GM12874 (cell line): Measurements from ENCODE around the gene FOXN3.

Source experiments
- TF ChIP-seq, protein P1 (sequence below): IDR thresholded peaks from 2 replicates; pipeline ENCODE4 v1.5.1; 2011; ENCODE audit warnings: low read depth, mild to moderate bottlenecking, control low read depth, low read length, moderate library complexity; ENCODE audit not compliant: insufficient read depth

FOXN3 gene

DNA sequence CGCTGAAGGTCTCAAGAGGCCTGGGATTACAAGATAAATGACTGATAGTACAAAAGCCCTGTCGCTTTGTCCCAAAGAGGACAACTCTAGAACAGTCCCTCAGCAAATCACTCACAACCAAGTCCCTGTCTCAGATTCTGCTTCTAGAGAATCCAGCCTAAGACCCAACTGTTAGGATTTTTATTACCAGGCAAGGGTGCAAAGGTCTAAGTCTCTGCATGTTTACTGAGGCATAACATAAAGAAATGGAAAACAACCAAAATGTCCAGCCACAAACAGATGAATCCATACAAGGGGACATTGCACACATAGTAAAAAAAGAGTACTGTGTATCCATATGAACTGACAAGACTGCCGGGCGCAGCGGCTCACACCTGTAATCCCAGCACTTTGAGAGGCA is 104.1 kb downstream of the FOXN3 start:
- TF ChIP-seq, protein P1, sequence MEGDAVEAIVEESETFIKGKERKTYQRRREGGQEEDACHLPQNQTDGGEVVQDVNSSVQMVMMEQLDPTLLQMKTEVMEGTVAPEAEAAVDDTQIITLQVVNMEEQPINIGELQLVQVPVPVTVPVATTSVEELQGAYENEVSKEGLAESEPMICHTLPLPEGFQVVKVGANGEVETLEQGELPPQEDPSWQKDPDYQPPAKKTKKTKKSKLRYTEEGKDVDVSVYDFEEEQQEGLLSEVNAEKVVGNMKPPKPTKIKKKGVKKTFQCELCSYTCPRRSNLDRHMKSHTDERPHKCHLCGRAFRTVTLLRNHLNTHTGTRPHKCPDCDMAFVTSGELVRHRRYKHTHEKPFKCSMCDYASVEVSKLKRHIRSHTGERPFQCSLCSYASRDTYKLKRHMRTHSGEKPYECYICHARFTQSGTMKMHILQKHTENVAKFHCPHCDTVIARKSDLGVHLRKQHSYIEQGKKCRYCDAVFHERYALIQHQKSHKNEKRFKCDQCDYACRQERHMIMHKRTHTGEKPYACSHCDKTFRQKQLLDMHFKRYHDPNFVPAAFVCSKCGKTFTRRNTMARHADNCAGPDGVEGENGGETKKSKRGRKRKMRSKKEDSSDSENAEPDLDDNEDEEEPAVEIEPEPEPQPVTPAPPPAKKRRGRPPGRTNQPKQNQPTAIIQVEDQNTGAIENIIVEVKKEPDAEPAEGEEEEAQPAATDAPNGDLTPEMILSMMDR, result no peak

- TF ChIP-seq, protein P1, result no peak
Observed at GRCh38 chr14:89310211-89310610, 106.8 kb downstream of the FOXN3 start.

- TF ChIP-seq, protein P1, result no peak
Observed at GRCh38 chr14:89309670-89310177, 107.3 kb downstream of the FOXN3 start.

GRCh38 chr14:89308232-89308959 is 108.6 kb downstream of the FOXN3 start:
- TF ChIP-seq, protein P1, result 0 out of 2 replicates have a peak, but pooled peaks have one; percentile 6

- TF ChIP-seq, protein P1, result no peak
Observed at GRCh38 chr14:89307409-89307808, 109.6 kb downstream of the FOXN3 start.

DNA sequence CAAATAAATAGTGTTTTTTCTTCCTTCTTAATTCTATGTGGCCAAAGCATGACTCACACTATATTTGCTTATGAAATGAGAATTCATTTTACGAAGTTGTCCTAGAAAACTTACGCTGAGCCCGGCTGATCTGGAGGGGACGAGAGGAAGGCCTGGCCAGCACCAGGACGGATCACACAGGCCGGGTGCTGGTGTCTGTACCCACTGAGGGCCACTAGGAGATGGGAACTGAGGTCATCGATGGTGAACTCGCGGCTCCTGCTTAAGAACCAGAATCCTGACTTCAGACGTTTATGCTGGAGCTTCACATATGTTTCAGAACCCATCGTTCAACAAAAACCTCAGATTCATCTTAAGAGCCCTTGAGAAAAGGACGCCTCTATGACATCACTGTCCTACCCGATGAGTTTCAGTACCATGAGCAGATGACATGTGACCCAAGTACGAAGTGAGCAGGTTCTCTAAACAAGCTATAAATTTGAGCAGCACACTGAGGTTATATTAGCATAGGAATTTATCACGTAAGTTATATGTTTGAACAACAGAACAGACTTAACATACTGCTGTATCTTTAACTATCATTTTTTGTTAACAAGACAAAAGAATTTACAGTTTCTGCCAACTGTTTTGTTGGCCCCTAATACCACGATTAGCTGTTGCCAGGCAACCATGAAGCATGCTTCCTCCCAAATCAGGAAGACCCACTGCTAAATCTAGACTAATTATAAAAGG is 111.9 kb downstream of the FOXN3 start:
- TF ChIP-seq, protein P1, result no peak

- TF ChIP-seq, protein P1, result no peak
Observed at GRCh38 chr14:89304561-89304960, 112.5 kb downstream of the FOXN3 start.
